Posterior cingulate gyrus (tissue), 11 donors: ENCODE measurements around the gene TUBB.
"Not testable (repeated sequence)": the region's sequence is repeated elsewhere in the genome, so short reads cannot be mapped to it uniquely, and the experiment has no call there.

Source experiments
- DNase-seq, 10 donors: peaks; one replicate each; pipeline versions ENCODE4 v3.0.0 to v3.0.0-alpha.2; 2020 to 2021; ENCODE audit warnings: mixed read lengths in 3 of 10
- intact Hi-C: fragments of 100-400 bp; cut with DNase I; formaldehyde crosslinking; loops from one replicate; pipeline ENCODE4 v1.15.1; 2023

The TUBB gene

DNA sequence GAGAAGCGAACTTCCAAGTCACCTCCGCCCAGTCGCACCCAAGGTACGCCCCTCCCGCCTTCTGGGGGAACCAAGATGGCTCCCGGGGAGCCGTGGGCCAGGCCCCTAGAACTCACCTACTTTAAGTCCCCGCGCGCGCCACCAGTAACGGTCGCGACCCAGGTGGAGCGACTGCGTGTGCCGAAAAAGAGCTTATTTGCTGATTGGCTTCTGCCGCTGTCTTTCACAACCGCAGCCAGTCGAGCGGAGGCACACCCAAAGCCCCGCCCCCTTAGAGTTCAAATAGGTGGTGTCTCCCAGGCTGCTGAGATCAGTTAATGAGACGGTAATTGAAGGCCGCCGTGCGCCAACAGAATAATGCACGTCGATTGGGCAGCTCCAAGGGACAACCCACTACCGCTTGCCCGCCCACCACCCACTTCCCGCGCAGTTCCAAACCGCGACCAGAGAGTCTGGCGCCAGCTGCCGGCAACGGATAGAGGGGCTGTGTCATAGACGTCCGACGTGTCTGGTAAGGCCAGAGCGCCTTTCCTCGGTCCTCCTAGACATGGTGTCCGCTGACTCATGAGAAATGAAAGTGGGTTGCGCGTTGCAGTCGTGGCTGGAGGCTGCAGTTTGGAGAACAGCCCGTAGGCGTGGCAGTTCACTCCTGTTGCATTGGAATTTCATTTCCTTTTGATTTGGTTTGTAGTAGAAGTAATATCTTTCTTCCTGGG, 2.9 kb upstream of the TUBB start, which contains the start of gene MDC1:
MDC1 (minus strand) TSS at position 153 of the 716 bp plus-strand sequence. CDS start 2,106 bp downstream, outside the sequence.
- intact Hi-C loops, result loop anchor here (2.0 kb wide), 1 partner anchor 70 kb away; the partner anchor contains the start of gene C6orf136
- peak; percentile 98 to 100 (median 100) for DNase-seq

- intact Hi-C loops, result loop anchor here (2.0 kb wide), 1 partner anchor 71 kb away; the partner anchor contains the start of gene C6orf136
- DNase-seq, result not testable (repeated sequence)
These were observed 2.1 kb upstream of the TUBB start for GRCh38 chr6:30717845-30718720.

GRCh38 chr6:30719356-30719755, 796 bp upstream of the TUBB start:
- intact Hi-C loops, result no loop called here
- peak in 1 of 10 donors; percentile 12 for DNase-seq

- DNase-seq, result peak in 7 of 10 donors; percentile 41 to 91 (median 50)
These were observed 616 bp downstream of the TUBB start for GRCh38 chr6:30720738-30721197.

GRCh38 chr6:30721198-30722024, 1.3 kb downstream of the TUBB start:
- peak; percentile 73 to 98 (median 86) for DNase-seq
- intact Hi-C loops, result loop anchor here (1.0 kb wide), 1 partner anchor 42 kb away; no protein-coding TSS in a partner anchor

More at GRCh38 chr6:30720738-30721197, 616 bp downstream of the TUBB start:
- intact Hi-C loops, result no loop called here

GRCh38 chr6:30722025-30722279, 1.8 kb downstream of the TUBB start:
- peak in 1 of 10 donors; percentile 77 for DNase-seq
- intact Hi-C loops, result loop anchor here (1.0 kb wide), 1 partner anchor 43 kb away; no protein-coding TSS in a partner anchor

DNA sequence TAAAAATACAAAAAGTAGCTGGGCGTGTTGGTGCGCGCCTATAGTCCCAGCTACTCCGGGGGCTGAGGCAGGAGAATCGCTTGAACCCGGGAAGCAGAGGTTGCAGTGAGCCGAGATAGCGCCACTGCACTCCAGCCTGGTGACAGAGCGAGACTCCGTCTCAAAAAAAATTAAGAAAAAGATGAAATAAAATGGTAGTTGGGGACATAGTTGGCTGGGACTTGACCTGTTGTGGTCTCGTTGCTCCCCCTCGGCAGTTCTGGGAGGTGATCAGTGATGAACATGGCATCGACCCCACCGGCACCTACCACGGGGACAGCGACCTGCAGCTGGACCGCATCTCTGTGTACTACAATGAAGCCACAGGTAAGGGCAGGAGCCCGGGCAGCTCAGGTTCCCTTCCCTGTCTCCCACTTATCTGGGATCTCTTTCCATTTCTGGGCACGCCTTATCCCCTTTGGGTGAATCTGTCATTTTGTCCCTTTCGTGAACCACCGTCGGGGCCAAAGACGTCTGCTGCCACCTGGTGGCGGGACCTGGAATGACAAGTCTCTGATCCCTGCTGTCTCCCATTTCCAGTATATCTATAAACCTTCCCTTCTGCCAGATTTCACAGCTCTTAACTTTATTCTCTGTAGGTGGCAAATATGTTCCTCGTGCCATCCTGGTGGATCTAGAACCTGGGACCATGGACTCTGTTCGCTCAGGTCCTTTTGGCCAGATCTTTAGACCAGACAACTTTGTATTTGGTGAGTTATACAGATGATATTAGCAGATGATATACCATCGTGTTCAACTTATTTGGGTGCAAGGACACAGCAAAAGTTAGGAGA, 2.3 kb downstream of the TUBB start:
- peak; percentile 70 to 96 (median 84) for DNase-seq
- intact Hi-C loops, result loop anchor here (1.0 kb wide), 1 partner anchor 43 kb away; no protein-coding TSS in a partner anchor

- intact Hi-C loops, result not testable (repeated sequence)
- DNase-seq, result peak in 1 of 10 donors; percentile 67
These were observed 3.1 kb downstream of the TUBB start for GRCh38 chr6:30723159-30723842.

- peak in 1 of 10 donors; percentile 67 for DNase-seq
- intact Hi-C loops, result not testable (repeated sequence)
These were observed 3.9 kb downstream of the TUBB start for GRCh38 chr6:30723843-30724741.

- intact Hi-C loops, result no loop called here
- DNase-seq, result no peak
These were observed 4.9 kb downstream of the TUBB start for GRCh38 chr6:30724906-30725667.

- intact Hi-C loops, result no loop called here
- DNase-seq, result peak in 1 of 10 donors; percentile 40
These were observed 5.8 kb downstream of the TUBB start for GRCh38 chr6:30725713-30726505.

- DNase-seq, result peak in 1 of 10 donors; percentile 45
- intact Hi-C loops, result no loop called here
These were observed 6.6 kb downstream of the TUBB start for GRCh38 chr6:30726506-30727413.

DNA sequence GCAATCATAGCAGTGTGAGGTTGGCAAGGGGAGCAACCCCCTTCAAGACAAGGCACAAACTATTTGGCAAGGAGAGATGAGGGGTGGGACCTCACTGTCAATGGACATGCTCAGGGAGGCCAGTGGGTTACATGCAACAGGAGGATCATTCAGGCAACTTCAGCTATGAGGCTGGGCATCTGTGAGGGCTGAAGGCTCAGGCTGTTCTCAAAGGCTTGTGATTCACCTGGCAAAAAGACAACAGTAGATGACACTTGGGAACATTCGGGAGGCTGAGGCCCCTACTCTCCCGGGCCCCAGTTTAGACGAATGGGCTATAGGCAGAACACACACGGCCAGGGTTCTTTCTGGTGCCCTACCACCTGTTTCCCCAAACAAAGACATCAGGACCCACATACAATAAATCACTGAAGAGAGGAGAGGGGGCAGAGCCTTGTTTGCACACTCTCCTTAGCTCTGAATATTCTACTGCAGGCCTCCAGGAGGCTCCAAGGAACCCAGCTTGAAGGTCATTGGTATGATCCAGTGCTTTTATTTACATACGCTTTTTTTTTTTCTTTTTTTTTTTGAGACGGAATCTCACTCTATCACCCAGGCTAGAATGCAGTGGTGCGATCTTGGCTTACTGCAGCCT, 7.9 kb downstream of the TUBB start:
- intact Hi-C loops, result no loop called here
- DNase-seq, result peak in 1 of 10 donors; percentile 22

GRCh38 chr6:30730601-30731435, 10.7 kb downstream of the TUBB start:
- peak in 9 of 10 donors; percentile 50 to 96 (median 72) for DNase-seq
- intact Hi-C loops, result no loop called here
